Measurements from ENCODE around the gene HSD17B12. TPM values are rescaled to one million over a fixed set of nuclear protein-coding genes. Genes with fewer than 3 reads are reported as not detected.

HSD17B12 gene
- total RNA-seq, 1 experiment from 2014 or later = 112 TPM

GRCh38 chr11:43690929-43691725 lies 10.6 kb downstream of the HSD17B12 start:
- Histone ChIP-seq H3K36me3 (ENCODE audit: low read depth) (peaks cover 6% of the 10 kb centered on the region; the same call in 1 of the 2 replicates), H3K4me3 (no peak overlapping the region), H3K4me1 (replicated peaks; ENCODE audit: insufficient read depth) (no peaks in the 10 kb centered on the region), H3K4me2 (no peak overlapping the region), H3K27ac (no peak overlapping the region), H3K79me2 (ENCODE audit: low read depth) (peaks cover 84% of the 10 kb centered on the region), H3F3A (ENCODE audit: insufficient read depth, low read depth) (0 out of 2 replicates have a peak, but pooled peaks cover under 1% of the 10 kb centered on the region), H3K9me2 (ENCODE audit: insufficient read depth) (no peaks in the 10 kb centered on the region), H2AFZ (no peak overlapping the region), H3K27me3 (ENCODE audit: insufficient read depth, low read depth) (no peaks in the 10 kb centered on the region), H3K9me3 (ENCODE audit: insufficient read depth, low read depth) (no peaks in the 10 kb centered on the region), H4K20me1 (ENCODE audit: insufficient read depth) (peaks cover 49% of the 10 kb centered on the region)
- DNase-seq = no peak
- ChIA-PET POLR2A (ENCODE audit: unreplicated experiment) (no interaction called here), CTCF (no interaction called here)
- no TSS peak for BruUV-seq (replicated peaks)
- intact Hi-C loops (cut with micrococcal nuclease; ENCODE audit: unreplicated experiment) = no loop called here
- TF ChIP-seq EZH2 (IDR thresholded peaks at IDR 0.05; ENCODE audit: low read depth) (no peak), CTCF (conservative IDR thresholded peaks at IDR 0.05) (no peak)

GRCh38 chr11:43691806-43692205 lies 11.3 kb downstream of the HSD17B12 start:
- H3F3A ChIP-seq (ENCODE audit: insufficient read depth, low read depth) = no peaks in the 10 kb centered on the region
- TF ChIP-seq CTCF (conservative IDR thresholded peaks at IDR 0.05) (no peak), EZH2 (IDR thresholded peaks at IDR 0.05; ENCODE audit: low read depth) (no peak)
- DNase-seq = no peak
- no peak overlapping the region for H3K4me3 ChIP-seq
- H4K20me1 ChIP-seq (ENCODE audit: insufficient read depth) = peaks cover 47% of the 10 kb centered on the region
- peaks cover 2% of the 10 kb centered on the region; the same call in 1 of the 2 replicates for H3K36me3 ChIP-seq (ENCODE audit: low read depth)
- H3K79me2 ChIP-seq (ENCODE audit: low read depth) = peaks cover 82% of the 10 kb centered on the region
- intact Hi-C loops (cut with micrococcal nuclease; ENCODE audit: unreplicated experiment) = no loop called here
- H3K27me3 ChIP-seq (ENCODE audit: insufficient read depth, low read depth) = no peaks in the 10 kb centered on the region
- H3K9me2 ChIP-seq (ENCODE audit: insufficient read depth) = no peaks in the 10 kb centered on the region
- CTCF ChIA-PET = no interaction called here
- no peak overlapping the region for H3K4me2 ChIP-seq
- no peaks in the 10 kb centered on the region for H3K9me3 ChIP-seq (ENCODE audit: insufficient read depth, low read depth)
- no peak overlapping the region for H3K27ac ChIP-seq
- H3K4me1 ChIP-seq (replicated peaks; ENCODE audit: insufficient read depth) = no peaks in the 10 kb centered on the region
- POLR2A ChIA-PET (ENCODE audit: unreplicated experiment) = no interaction called here
- BruUV-seq (replicated peaks) = no TSS peak
- no peak overlapping the region for H2AFZ ChIP-seq

GRCh38 chr11:43693069-43693468 lies 12.5 kb downstream of the HSD17B12 start:
- peaks cover 77% of the 10 kb centered on the region for H3K79me2 ChIP-seq (ENCODE audit: low read depth)
- POLR2A ChIA-PET (ENCODE audit: unreplicated experiment) = no interaction called here
- no peak overlapping the region for H2AFZ ChIP-seq

More at GRCh38 chr11:43693069-43693468, 12.5 kb downstream of the HSD17B12 start:
- Histone ChIP-seq H3F3A (ENCODE audit: insufficient read depth, low read depth) (no peaks in the 10 kb centered on the region), H3K4me1 (replicated peaks; ENCODE audit: insufficient read depth) (no peaks in the 10 kb centered on the region), H4K20me1 (ENCODE audit: insufficient read depth) (peaks cover 43% of the 10 kb centered on the region), H3K9me3 (ENCODE audit: insufficient read depth, low read depth) (no peaks in the 10 kb centered on the region), H3K4me2 (no peak overlapping the region), H3K36me3 (ENCODE audit: low read depth) (no peaks in the 10 kb centered on the region; the same call in 1 of the 2 replicates), H3K27ac (no peak overlapping the region), H3K27me3 (ENCODE audit: insufficient read depth, low read depth) (no peaks in the 10 kb centered on the region), H3K9me2 (ENCODE audit: insufficient read depth) (no peaks in the 10 kb centered on the region), H3K4me3 (no peak overlapping the region)
- BruUV-seq (replicated peaks) = no TSS peak
- intact Hi-C loops (cut with micrococcal nuclease; ENCODE audit: unreplicated experiment) = no loop called here
- CTCF ChIA-PET = no interaction called here
- DNase-seq = no peak
- TF ChIP-seq EZH2 (IDR thresholded peaks at IDR 0.05; ENCODE audit: low read depth) = no peak
- TF ChIP-seq CTCF (conservative IDR thresholded peaks at IDR 0.05) = no peak

All from PC-9 (cell line).